HepG2 (cell line): ENCODE measurements around the gene GNG7. TPM values are rescaled to one million over a fixed set of nuclear protein-coding genes. Genes with fewer than 3 reads are reported as not detected.

Experiments
- CAMTA2 ChIP-seq: sonication (generic); formaldehyde crosslinking; IDR thresholded peaks from 2 replicates; pipeline ENCODE4 v1.4.0; 2020; ENCODE audit warnings: mild to moderate bottlenecking, missing genetic modification reagents, borderline replicate concordance
- DNMT1 ChIP-seq: sonication (generic); formaldehyde crosslinking; IDR thresholded peaks from 2 replicates; pipeline ENCODE4 v1.5.1; 2020; ENCODE audit warnings: mild to moderate bottlenecking, missing genetic modification reagents
- HNF4G ChIP-seq, 2 experiments: sonication (generic) in 1 of 2; formaldehyde crosslinking in 1 of 2; IDR thresholded peaks; 2 replicates each; pipeline versions ENCODE4 v1.4.0 to v1.6.1; 2011 to 2020; ENCODE audit warnings: borderline replicate concordance in 2 of 2, low read depth in 2 of 2, mild to moderate bottlenecking in 2 of 2, low read length in 1 of 2, missing genetic modification reagents in 1 of 2, moderate library complexity in 1 of 2
- HOXA5 ChIP-seq: sonication (generic); formaldehyde crosslinking; IDR thresholded peaks from 2 replicates; pipeline ENCODE4 v1.4.0; 2020; ENCODE audit warnings: missing genetic modification reagents
- PAX8 ChIP-seq: sonication (generic); formaldehyde crosslinking; IDR thresholded peaks from 2 replicates; pipeline ENCODE4 v1.8.0; 2022; ENCODE audit warnings: mild to moderate bottlenecking, missing genetic modification reagents, borderline replicate concordance
- RARA ChIP-seq: IDR thresholded peaks from 2 replicates; pipeline ENCODE4 v1.6.1; 2016; ENCODE audit warnings: missing genetic modification reagents, missing compliant biosample characterization
- RFX5 ChIP-seq: IDR thresholded peaks from 2 replicates; pipeline ENCODE4 v1.6.1; 2011; ENCODE audit warnings: low read depth, low read length, improper control_type of control experiment
- RXRB ChIP-seq: IDR thresholded peaks from 2 replicates; pipeline ENCODE4 v1.6.1; 2016; ENCODE audit warnings: borderline replicate concordance, missing genetic modification reagents, missing compliant biosample characterization
- SALL1 ChIP-seq: sonication (generic); formaldehyde crosslinking; IDR thresholded peaks from 2 replicates; pipeline ENCODE4 v1.8.0; 2022; ENCODE audit warnings: mild to moderate bottlenecking, missing genetic modification reagents
- SATB2 ChIP-seq: sonication (generic); formaldehyde crosslinking; IDR thresholded peaks from 2 replicates; pipeline ENCODE4 v1.5.0; 2020; ENCODE audit warnings: missing genetic modification reagents
- TEAD2 ChIP-seq: sonication (generic); formaldehyde crosslinking; IDR thresholded peaks from 2 replicates; pipeline ENCODE4 v1.9.0; 2021; ENCODE audit warnings: missing genetic modification reagents
- ZFAT ChIP-seq: sonication (generic); formaldehyde crosslinking; conservative IDR thresholded peaks from 2 replicates; pipeline ENCODE4 v1.8.1; 2023; ENCODE audit warnings: missing genetic modification reagents, inconsistent platforms
- ZFP36L1 ChIP-seq: sonication (generic); formaldehyde crosslinking; IDR thresholded peaks from 2 replicates; pipeline ENCODE4 v1.8.0; 2022; ENCODE audit warnings: mild to moderate bottlenecking, missing genetic modification reagents, moderate library complexity
- ZNF10 ChIP-seq: sonication (generic); formaldehyde crosslinking; IDR thresholded peaks from 2 replicates; pipeline ENCODE4 v1.4.0; 2020; ENCODE audit warnings: mild to moderate bottlenecking, low read depth, missing genetic modification reagents, borderline replicate concordance
- ZNF235 ChIP-seq: sonication (generic); formaldehyde crosslinking; IDR thresholded peaks from 2 replicates; pipeline ENCODE4 v1.8.1; 2023; ENCODE audit warnings: mild to moderate bottlenecking, missing genetic modification reagents, borderline replicate concordance
- ZNF556 ChIP-seq: sonication (generic); formaldehyde crosslinking; IDR thresholded peaks from 2 replicates; pipeline ENCODE4 v1.4.0; 2020; ENCODE audit warnings: mild to moderate bottlenecking, missing genetic modification reagents, borderline replicate concordance
- polyA plus RNA-seq, 8 experiments: library from polyadenylated mRNA; depleted of rRNA in 3 of 8; stranded (reverse) in 7 of 8; unstranded in 1 of 8; fragments of >200 nt; fragmentation: Illumina TruSeq in 4 of 8; extraction: Trizol in 4 of 8; gene quantifications; 2 replicates each; pipeline versions ENCODE4 v1.2.1 to v1.2.3, GENCODE V29; 2011 to 2016; ENCODE audit warnings: low read depth in 4 of 8, missing spikeins in 1 of 8, mixed read lengths in 1 of 8; ENCODE audit not compliant: insufficient read depth in 1 of 8
- total RNA-seq, 5 experiments: library from RNA; depleted of rRNA; stranded (reverse); fragments of >200 nt; fragmentation: Illumina TruSeq; extraction: Trizol; gene quantifications; 2 replicates each; pipeline ENCODE4 v1.2.3, GENCODE V29; 2016; ENCODE audit warnings: low read depth in 1 of 5
- TF ChIP-seq, protein P1 (sequence below): IDR thresholded peaks from 2 replicates; pipeline ENCODE4 v1.6.1; 2012; ENCODE audit warnings: low read depth, low read length, improper control_type of control experiment
- TF ChIP-seq, protein P2 (sequence below): sonication (generic); formaldehyde crosslinking; IDR thresholded peaks from 2 replicates; pipeline ENCODE4 v1.5.0; 2020; ENCODE audit warnings: missing genetic modification reagents, mild to moderate bottlenecking, borderline replicate concordance
- TF ChIP-seq, protein P3 (sequence below): IDR thresholded peaks from 2 replicates; pipeline ENCODE4 v1.6.1; 2012; ENCODE audit warnings: low read length, improper control_type of control experiment
- TF ChIP-seq, protein P4 (sequence below): sonication (generic); formaldehyde crosslinking; IDR thresholded peaks from 2 replicates; pipeline ENCODE4 v1.5.1; 2020; ENCODE audit warnings: missing genetic modification reagents, mild to moderate bottlenecking, borderline replicate concordance

The GNG7 gene
- total and polyA plus RNA-seq, 2 of the 13 experiments (the other 11 are each of a cell fraction or from before 2014, with no cell fraction given) = 1.4 to 3.3 TPM

DNA sequence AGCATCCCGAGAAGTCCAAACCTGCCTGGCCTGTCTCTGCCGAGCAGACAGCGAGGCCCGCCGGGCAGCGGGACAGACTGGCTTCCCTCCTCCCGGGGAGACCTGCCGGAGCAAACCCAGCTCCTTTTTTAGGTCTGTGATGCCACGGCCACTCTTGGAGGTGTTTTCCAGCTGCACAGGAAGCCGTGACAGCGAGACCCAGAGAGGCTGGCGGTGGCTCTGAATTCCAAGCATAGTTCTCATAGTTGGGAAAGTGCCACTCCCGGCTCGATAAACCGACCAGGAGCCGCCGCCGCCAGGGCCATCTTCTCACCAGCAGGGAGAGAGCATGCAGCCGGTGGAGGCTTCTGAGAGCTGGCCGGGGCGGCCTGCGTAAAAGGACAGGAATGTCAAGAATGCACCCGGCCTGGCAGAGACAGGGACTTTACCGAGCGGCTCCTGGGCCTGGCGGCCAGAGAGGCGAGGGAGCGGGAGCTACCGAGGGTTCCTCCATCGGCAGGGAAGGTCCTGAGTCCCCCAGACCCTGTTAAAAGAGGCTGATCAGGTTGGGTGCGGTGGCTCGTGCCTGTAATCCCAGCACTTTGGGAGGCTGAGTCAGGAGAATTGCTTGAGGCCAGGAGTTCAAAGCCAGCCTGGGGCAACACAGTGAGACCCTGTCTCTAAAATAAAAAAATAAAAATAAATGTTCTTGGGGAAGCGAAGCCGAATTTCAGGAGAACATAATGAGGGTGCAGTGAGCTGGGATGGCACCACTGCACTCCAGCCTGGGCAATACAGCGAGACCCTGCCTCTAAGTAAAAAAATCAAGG is 161.6 kb downstream of the GNG7 start (continued):
- TF ChIP-seq, protein P1, sequence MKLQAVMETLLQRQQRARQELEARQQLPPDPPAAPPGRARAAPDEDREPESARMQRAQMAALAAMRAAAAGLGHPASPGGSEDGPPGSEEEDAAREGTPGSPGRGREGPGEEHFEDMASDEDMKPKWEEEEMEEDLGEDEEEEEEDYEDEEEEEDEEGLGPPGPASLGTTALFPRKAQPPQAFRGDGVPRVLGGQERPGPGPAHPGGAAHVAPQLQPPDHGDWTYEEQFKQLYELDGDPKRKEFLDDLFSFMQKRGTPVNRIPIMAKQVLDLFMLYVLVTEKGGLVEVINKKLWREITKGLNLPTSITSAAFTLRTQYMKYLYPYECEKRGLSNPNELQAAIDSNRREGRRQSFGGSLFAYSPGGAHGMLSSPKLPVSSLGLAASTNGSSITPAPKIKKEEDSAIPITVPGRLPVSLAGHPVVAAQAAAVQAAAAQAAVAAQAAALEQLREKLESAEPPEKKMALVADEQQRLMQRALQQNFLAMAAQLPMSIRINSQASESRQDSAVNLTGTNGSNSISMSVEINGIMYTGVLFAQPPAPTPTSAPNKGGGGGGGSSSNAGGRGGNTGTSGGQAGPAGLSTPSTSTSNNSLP = peak; percentile 39; the same call in 1 of the 2 replicates
- TF ChIP-seq ZFP36L1 (CRISPR knock-in tag) (peak; percentile 50; the same call in 1 of the 2 replicates), ZNF10 (CRISPR knock-in tag) (no peak), ZNF235 (CRISPR knock-in tag) (no peak), RFX5 (no peak), TEAD2 (CRISPR knock-in tag) (peak; percentile 86; the same call in 1 of the 2 replicates), HNF4G (IDR thresholded peaks at IDR 0.05; ENCODE audit: borderline replicate concordance, low read depth, low read length) (peak; percentile 73; the same call in 1 of the 2 replicates), HNF4G (CRISPR knock-in tag; IDR thresholded peaks at IDR 0.05; ENCODE audit: borderline replicate concordance, low read depth) (no peak), PAX8 (CRISPR knock-in tag) (no peak), RXRB (CRISPR knock-in tag) (peak; percentile 93), ZFAT (CRISPR knock-in tag) (no peak), HOXA5 (CRISPR knock-in tag) (peak; percentile 59; the same call in 1 of the 2 replicates), DNMT1 (CRISPR knock-in tag) (no peak), ZNF556 (CRISPR knock-in tag) (peak; percentile 91; the same call in 1 of the 2 replicates), CAMTA2 (CRISPR knock-in tag) (no peak), SATB2 (CRISPR knock-in tag) (no peak), RARA (peak; percentile 86), SALL1 (peak; percentile 97)
- TF ChIP-seq, protein P2, sequence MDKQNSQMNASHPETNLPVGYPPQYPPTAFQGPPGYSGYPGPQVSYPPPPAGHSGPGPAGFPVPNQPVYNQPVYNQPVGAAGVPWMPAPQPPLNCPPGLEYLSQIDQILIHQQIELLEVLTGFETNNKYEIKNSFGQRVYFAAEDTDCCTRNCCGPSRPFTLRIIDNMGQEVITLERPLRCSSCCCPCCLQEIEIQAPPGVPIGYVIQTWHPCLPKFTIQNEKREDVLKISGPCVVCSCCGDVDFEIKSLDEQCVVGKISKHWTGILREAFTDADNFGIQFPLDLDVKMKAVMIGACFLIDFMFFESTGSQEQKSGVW = no peak
- TF ChIP-seq, protein P3, sequence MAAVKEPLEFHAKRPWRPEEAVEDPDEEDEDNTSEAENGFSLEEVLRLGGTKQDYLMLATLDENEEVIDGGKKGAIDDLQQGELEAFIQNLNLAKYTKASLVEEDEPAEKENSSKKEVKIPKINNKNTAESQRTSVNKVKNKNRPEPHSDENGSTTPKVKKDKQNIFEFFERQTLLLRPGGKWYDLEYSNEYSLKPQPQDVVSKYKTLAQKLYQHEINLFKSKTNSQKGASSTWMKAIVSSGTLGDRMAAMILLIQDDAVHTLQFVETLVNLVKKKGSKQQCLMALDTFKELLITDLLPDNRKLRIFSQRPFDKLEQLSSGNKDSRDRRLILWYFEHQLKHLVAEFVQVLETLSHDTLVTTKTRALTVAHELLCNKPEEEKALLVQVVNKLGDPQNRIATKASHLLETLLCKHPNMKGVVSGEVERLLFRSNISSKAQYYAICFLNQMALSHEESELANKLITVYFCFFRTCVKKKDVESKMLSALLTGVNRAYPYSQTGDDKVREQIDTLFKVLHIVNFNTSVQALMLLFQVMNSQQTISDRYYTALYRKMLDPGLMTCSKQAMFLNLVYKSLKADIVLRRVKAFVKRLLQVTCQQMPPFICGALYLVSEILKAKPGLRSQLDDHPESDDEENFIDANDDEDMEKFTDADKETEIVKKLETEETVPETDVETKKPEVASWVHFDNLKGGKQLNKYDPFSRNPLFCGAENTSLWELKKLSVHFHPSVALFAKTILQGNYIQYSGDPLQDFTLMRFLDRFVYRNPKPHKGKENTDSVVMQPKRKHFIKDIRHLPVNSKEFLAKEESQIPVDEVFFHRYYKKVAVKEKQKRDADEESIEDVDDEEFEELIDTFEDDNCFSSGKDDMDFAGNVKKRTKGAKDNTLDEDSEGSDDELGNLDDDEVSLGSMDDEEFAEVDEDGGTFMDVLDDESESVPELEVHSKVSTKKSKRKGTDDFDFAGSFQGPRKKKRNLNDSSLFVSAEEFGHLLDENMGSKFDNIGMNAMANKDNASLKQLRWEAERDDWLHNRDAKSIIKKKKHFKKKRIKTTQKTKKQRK = no peak
- TF ChIP-seq, protein P4, sequence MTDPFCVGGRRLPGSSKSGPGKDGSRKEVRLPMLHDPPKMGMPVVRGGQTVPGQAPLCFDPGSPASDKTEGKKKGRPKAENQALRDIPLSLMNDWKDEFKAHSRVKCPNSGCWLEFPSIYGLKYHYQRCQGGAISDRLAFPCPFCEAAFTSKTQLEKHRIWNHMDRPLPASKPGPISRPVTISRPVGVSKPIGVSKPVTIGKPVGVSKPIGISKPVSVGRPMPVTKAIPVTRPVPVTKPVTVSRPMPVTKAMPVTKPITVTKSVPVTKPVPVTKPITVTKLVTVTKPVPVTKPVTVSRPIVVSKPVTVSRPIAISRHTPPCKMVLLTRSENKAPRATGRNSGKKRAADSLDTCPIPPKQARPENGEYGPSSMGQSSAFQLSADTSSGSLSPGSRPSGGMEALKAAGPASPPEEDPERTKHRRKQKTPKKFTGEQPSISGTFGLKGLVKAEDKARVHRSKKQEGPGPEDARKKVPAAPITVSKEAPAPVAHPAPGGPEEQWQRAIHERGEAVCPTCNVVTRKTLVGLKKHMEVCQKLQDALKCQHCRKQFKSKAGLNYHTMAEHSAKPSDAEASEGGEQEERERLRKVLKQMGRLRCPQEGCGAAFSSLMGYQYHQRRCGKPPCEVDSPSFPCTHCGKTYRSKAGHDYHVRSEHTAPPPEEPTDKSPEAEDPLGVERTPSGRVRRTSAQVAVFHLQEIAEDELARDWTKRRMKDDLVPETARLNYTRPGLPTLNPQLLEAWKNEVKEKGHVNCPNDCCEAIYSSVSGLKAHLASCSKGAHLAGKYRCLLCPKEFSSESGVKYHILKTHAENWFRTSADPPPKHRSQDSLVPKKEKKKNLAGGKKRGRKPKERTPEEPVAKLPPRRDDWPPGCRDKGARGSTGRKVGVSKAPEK = no peak
